Measurements from ENCODE around the gene EGF.
"Not testable (repeated sequence)": the region's sequence is repeated elsewhere in the genome, so short reads cannot be mapped to it uniquely, and the experiment has no call there.

Gene EGF

DNA sequence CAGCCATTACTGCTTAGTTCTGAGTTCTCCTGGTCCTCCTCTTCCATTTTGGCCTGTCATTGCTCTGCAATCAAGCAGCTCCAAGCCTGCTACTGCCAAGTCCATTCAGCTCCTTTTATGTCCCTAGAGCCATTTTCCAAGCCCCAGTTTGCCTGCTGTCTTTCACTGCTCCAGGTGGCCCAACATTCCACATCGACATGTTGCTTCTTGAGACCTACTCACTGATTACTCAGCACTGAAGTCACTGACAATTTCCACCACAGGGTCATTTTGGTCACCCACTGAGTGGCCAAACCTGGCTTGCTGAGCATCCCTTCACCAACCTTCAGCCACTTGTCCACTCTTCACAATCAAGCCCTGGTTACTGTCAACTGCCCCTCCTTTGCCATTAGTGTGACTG is 37.6 kb upstream of the EGF start:
- H3K4me3 ChIP-seq (ENCODE audit: low read depth, low read length): no peak overlapping the region
- no peak for DNase-seq (ENCODE audit: low read depth)
- TF ChIP-seq CTCF (IDR thresholded peaks at IDR 0.05; ENCODE audit: low read depth, low read length, missing control alignments): no peak
- in situ Hi-C loops (cut with HindIII; ENCODE audit: low sequenced_read_pairs): no loop called here

GRCh38 chr4:109875553-109875952 is 37.1 kb upstream of the EGF start:
- H3K4me3 ChIP-seq (ENCODE audit: low read depth, low read length); DNase-seq (ENCODE audit: low read depth); in situ Hi-C loops (cut with HindIII; ENCODE audit: low sequenced_read_pairs): not testable (repeated sequence)

GRCh38 chr4:109876634-109877265 is 35.9 kb upstream of the EGF start:
- no peak for DNase-seq (ENCODE audit: low read depth)
- no peak overlapping the region for H3K4me3 ChIP-seq (ENCODE audit: low read depth, low read length)
- no peak for TF ChIP-seq CTCF (IDR thresholded peaks at IDR 0.05; ENCODE audit: low read depth, low read length, missing control alignments)
- in situ Hi-C loops (cut with HindIII; ENCODE audit: low sequenced_read_pairs): no loop called here

DNA sequence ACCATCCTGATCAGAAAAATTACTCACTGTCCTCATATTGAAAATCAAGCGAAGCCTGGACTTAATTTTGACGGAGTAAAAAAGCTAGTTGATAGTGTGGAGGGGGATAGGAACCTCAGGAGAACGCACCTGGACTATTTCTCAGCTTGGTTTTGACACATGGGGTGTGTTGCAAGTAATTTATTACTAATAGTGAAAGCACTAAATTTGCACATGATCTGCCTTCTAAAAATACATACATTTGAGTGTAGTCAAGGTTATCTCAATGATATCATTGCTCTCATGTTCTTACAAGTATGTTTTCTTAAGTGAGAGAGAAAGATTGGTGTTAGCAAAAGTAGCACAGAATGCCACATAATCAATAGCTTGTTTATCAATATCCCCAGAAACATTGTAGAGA is 35.3 kb upstream of the EGF start:
- TF ChIP-seq CTCF (IDR thresholded peaks at IDR 0.05; ENCODE audit: low read depth, low read length, missing control alignments): no peak
- H3K4me3 ChIP-seq (ENCODE audit: low read depth, low read length): no peak overlapping the region
- in situ Hi-C loops (cut with HindIII; ENCODE audit: low sequenced_read_pairs): no loop called here

GRCh38 chr4:109878355-109878754 is 34.3 kb upstream of the EGF start:
- no peak overlapping the region for H3K4me3 ChIP-seq (ENCODE audit: low read depth, low read length)
- TF ChIP-seq CTCF (IDR thresholded peaks at IDR 0.05; ENCODE audit: low read depth, low read length, missing control alignments): no peak
- no peak for DNase-seq (ENCODE audit: low read depth)
- in situ Hi-C loops (cut with HindIII; ENCODE audit: low sequenced_read_pairs): no loop called here

More for the DNA sequence above, 35.3 kb upstream of the EGF start:
- DNase-seq (ENCODE audit: low read depth): no peak

GRCh38 chr4:109879081-109879480 is 33.6 kb upstream of the EGF start:
- no peak for TF ChIP-seq CTCF (IDR thresholded peaks at IDR 0.05; ENCODE audit: low read depth, low read length, missing control alignments)
- no peak for DNase-seq (ENCODE audit: low read depth)
- in situ Hi-C loops (cut with HindIII; ENCODE audit: low sequenced_read_pairs): no loop called here
- no peak overlapping the region for H3K4me3 ChIP-seq (ENCODE audit: low read depth, low read length)

- no peak for TF ChIP-seq CTCF (IDR thresholded peaks at IDR 0.05; ENCODE audit: low read depth, low read length, missing control alignments)
- in situ Hi-C loops (cut with HindIII; ENCODE audit: low sequenced_read_pairs): no loop called here
- DNase-seq (ENCODE audit: low read depth): no peak
- H3K4me3 ChIP-seq (ENCODE audit: low read depth, low read length): no peak overlapping the region
These were observed 32.9 kb upstream of the EGF start for GRCh38 chr4:109879636-109880314.
